CD4-positive, alpha-beta T cell treated with Interleukin-17A for 1 hour (primary cell): ENCODE measurements around the gene TTYH1.
"Not testable (repeated sequence)": the region's sequence is repeated elsewhere in the genome, so short reads cannot be mapped to it uniquely, and the experiment has no call there.

Experiments
- DNase-seq: peaks from one replicate; pipeline ENCODE4 v3.0.0-alpha.2; 2020

Gene TTYH1

DNA sequence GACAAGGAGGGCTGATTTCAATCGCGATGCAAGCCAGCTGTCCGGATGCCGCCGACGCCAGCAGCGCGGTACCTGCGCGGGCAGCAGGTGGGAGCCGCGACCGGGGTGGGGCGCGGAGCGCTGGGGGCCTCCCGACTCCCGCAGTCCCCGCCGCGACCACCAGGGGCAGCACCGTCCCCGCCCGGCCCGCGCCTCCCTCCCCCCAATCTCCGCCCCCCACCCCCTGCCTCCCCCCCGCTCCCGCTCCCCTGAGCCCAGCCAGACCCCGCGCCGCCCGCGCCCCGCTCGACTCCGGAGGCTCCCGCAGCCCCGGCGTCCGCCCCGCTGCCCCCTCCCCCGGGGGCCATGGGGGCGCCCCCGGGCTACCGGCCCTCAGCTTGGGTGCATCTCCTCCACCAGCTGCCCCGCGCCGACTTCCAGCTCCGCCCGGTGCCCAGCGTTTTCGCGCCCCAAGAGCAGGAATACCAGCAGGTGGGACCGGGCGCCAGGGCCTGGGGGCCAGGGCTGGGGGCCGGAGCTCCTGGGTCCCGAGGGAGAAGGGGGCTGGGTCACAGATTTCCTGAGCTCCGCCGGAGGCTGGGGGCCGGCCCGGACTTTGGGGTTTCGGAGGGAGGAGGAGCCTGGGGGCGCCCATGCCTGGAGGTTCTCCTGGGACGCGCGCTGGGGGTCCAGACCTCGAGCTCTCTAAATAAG, at the start of gene TTYH1:
Gene TTYH1, plus strand, starts transcription at position 257 of the 693 bp plus-strand sequence. Its CDS starts 89 bp downstream, at position 346.
- DNase-seq = peak; percentile 23

DNA sequence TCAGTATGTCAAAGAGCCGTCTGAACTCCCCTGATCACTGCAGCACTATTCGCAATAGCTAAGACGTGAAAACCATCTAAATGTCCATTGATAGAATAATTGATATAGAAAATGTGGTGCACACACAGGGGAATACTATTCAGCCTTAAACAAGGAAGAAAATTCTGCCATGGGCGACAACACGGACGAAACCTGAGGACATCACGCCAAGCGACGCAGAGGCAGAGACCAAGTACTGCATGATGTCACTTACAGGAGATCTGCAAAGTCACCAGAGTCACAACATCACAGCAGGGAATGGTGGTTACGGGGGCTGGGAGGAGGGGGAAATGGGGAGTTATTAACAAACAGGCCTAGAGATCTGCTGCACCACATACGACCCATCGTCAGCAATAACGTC, 49.5 kb upstream of the TTYH1 start:
- not testable (repeated sequence) for DNase-seq

DNA sequence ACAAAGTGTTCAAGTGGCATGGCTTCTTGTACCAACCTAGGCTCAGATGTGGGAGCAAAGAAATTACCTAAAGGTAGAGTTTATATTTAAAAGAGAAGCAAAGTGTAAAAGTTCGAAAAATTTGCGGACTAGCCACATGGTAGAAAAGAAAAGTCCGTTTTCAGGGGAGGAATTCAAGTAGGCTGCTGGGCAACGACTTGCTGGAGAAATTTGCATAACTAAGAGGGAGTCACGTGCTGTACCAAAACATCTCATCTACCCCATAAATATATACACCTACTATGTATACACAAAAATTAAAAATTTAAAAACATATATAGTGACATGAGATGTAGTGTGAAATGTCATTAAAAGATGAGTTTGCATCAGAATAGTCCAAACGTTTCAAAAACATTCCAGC, 48.5 kb upstream of the TTYH1 start:
- no peak for DNase-seq

DNA sequence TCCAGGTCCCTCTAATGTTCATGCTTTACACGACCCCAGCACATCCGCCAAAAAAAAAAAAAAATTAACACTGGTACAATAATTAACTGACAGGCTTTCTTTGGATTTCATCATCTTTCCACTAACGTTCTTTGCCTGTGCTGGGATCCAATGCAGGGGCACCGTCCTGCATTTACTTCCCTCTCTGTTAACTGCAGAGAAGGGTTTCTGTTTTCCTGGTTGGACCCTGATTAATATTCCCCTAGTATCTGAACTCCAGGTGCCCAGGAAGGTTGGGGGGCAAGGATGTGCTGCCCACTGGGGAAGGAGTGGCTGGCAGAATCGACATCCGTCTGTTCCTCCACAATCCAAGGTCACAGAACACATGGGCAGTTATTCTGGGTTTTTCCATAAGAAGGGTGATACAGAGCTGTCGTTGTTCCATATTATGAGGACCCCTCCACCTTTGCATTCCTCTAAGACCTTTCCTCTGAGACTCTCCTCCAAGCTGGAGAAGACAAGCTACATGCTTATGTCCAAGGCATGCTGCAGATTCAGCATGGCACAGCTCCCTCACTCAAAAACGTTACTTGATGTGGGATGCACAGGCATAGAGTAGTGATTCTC, 46.1 kb upstream of the TTYH1 start:
- DNase-seq = no peak

DNA sequence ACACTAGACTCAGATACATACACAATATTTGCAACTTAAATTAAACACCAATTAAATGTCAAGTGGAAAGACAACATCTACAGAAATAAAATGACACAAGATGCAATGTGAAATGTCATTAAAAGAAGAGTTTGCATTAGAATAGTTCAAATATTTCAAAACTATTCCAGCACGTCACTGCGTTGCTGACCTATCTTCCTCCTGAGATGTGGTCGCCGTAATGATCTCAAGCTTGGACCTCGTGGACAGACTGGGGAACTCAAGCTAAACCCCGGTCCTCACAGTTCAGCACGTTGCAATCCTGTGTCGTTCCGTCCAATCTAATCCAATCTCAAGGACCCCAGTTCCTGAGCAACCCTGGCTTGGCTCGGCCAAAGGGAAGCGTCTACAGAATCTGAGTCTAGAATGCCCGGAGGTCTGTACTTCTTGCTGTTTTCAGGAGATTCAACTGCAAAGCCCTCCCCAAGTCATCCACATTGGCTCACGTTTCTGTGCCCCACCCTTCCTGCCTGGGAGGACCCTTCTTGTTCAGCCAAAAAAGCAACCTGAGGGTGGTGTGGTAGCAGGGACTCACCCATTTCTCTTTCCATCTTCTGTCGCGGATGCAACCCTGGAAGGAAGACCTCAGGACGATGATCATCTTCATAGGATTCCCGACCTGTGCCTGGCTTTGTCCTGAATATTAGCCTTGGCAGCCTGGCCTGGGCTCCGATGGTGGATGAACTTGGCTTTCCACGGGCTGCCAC, 45.4 kb upstream of the TTYH1 start:
- not testable (repeated sequence) for DNase-seq

DNA sequence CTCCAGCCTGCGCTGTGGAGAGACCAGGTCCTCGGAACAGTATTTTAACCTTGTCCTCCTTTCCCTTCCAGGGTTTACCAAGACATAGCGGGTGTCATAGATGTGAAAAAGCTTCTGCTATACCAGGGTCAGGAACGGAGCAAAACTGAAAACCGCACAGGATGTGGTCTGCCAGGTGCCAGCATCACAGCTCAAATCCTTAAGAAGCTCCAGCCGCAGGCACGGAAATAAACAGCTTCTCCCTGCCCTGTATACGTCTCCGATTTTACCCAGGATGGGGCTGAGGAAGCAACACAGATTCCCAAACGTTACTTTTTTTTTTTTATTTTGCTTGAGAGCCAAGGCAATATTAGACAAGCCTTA, 44.8 kb upstream of the TTYH1 start:
- peak; percentile 71 for DNase-seq

DNA sequence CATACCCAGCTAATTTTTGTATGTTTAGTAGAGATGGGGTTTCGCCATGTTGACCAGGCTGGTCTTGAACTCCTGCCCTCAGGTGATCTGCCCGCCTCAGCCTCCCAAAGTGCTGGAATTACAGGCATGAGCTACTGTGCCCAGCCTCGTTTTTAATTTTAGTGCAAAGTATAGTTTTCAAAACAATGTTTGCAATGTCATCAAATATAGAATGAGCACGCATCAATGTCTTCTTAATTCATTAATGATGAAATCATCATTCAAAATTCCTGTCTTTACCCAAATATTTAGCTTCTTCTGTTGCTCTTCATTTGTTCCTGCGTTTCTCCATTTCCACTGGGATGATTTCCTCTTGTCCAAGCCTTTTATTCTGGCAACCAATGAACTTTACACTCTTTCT, 43.8 kb upstream of the TTYH1 start:
- DNase-seq = not testable (repeated sequence)

DNA sequence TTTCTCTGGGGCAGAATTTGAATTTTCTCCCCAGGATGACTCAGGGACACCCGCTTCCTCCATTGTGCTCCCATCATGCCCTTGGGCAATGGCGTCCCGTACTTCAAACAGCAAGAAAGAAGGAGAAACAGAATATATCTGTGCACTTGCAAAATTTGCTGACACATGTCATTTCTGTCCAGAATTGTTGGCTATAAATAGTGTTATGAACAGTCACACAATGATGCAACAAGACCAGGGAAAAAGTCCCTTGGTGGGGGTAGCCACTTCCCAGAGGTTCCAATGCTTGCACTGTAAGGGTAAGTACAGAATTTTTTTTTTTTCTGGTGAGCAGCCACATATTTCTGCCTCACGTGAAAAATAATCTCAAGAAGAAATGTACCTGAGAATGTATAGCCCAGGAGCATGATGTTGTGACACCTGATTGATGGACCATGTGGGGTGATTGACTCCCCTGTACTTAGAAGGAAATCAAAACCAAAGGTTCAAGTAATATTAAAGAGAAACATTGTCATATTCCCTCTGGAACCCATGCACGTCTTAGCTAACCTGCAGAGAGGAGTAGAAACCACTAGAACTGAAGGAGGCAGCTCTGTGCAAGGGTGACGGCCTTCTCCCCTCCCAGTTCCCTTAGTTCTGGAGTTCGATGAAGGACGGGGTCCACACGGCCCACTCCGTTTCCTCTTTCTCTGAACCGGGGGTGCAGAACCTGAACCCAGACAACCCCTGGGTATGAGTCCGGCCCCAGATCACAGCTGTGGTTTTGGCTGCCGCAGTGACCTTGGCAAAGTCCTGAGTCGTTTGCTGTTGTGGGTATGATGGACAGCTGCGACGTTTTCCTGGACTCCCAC, 41.3 kb upstream of the TTYH1 start:
- DNase-seq = peak; percentile 30

DNA sequence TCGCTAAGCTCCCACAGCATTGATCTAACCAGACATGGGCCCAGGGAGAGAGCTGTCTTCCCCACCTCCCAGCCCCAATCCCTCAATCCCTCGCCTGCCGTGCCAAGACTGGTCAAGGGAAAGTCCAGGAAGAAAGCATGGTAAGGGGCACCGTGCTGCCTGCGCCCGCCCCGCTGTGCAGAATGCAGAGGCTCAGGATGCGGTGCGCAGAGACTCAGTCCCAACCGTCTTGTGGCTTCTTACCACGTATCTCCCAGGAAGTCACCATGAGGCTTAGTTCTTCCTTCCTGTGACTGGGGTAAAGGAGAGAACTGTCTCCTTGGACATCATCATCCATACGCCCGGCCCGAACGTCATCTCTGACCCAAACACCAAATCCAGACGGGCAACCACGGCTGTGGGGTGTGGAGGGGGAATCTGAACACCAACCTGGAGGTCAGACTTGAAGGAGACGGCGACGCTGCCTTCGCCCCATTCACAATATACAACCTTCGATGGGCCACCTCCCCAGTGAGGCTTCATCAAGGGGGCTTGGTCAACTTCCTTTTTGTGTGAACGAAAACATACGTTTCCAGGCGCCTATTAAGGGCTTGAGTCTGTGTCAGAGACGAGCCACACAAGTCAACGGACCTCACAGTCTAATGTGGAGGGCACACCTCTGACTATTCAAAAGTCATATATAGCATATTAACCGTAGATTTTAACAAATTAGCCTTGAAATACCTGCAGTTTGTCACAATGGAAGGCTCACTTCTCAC, 39.9 kb upstream of the TTYH1 start:
- peak; percentile 37 for DNase-seq

DNA sequence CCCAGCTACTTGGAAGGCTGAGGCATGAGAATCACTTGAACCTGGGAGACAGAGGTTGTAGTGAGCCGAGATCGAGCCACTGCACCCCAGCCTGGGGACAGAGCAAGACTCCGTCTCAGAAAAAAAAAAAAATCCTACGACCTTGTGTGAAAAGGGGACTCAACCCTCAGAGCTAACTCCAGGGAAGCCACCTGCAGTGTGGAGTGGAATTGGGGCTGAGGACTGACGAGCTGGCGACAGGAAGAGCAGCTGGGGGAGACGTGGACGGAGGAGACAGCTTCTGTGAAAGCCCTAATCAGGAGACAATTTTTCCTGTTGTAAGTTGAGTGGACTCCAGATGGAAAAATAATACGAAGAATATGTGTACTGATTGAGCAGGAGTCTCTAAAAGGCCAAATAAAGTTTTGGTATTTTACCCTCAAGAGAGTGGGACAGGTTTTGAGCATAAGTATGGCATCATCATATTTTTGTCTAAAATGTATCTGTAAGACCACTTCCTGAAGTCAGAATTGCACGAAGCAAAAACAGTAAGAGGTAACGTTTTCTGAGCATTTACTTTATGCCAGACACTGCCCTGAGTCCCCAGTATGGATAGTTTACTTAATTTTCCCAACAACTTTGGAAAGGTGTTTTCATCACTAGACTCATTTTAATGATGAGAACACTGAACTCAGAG, 38.5 kb upstream of the TTYH1 start:
- DNase-seq = no peak

DNA sequence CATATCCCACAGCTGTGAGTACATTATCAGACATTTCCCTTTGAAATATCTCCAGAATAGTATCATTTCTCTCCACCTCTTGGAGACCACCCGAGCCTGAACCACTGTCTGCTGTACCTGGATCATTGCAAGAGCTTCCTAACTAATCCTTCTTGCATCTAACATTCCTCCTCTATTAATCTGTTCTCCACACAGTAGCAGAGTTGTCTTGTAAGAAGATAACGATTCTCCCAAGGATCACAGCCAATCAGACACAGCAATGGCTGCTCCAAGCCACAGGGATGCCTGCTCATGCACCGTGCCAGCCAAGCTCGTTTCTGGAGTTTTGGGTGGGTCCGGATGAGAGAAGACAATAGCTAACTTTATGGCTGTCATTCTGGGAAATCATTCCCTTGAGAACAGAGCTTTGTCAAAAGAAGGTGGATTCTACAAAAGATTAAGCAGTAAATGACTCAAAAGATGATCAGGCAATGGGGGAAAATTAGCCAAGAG, 36.0 kb upstream of the TTYH1 start:
- DNase-seq = no peak

DNA sequence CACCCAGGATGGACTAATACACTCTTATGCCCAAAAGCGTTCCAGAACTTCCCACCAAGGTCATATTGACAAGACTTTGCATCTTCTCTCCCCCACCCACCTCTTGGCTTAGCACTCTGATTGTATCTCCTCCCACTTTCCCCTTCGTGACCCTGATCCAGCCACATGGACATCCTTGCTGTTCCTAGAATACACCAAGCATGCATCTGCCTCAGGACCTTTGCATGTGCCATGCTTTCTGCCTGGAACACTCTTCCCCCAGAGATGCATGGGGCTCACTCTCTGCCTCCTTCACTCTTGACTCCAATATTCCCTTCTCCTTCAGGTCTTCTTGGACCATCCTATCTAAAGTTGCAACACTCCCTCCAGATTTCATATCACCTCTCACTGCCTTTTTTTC, 34.4 kb upstream of the TTYH1 start:
- DNase-seq = no peak

DNA sequence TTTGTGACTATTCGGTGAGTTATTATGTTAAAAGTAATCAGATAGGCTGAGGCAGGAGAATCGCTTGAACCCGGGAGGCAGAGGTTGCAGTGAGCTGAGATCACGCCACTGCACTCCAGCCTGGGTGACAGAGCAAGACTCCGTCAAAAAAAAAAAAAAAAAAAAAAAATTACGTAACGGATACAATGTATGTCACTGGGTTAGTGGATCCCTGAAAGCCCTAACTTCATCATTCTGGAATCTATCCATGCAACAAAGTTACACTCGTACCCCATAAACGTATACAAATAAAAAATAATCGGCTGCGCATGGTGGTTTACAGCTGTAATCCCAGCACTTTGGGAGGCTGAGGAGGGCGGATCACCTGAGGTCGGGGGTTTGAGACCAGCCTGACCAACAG, 33.2 kb upstream of the TTYH1 start:
- DNase-seq = not testable (repeated sequence)

DNA sequence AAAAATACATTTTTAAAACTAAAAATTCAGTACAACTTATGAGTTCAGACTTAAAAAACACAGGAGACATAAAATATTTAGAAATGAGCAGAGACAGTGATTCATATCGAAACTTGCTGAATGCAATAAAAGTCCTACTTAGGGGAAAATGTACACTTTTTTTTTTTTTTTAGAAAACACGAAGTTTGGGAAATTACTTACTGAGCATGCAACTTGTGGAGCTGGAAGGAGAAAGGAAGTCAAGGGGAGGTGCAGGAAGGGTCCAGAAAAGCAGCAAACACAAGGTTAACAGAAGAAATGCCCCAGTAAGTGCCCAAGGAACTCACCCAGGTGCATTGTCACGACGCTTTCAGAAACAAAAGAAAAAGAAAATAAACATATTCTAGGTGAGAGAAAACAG, 31.9 kb upstream of the TTYH1 start:
- DNase-seq = no peak

DNA sequence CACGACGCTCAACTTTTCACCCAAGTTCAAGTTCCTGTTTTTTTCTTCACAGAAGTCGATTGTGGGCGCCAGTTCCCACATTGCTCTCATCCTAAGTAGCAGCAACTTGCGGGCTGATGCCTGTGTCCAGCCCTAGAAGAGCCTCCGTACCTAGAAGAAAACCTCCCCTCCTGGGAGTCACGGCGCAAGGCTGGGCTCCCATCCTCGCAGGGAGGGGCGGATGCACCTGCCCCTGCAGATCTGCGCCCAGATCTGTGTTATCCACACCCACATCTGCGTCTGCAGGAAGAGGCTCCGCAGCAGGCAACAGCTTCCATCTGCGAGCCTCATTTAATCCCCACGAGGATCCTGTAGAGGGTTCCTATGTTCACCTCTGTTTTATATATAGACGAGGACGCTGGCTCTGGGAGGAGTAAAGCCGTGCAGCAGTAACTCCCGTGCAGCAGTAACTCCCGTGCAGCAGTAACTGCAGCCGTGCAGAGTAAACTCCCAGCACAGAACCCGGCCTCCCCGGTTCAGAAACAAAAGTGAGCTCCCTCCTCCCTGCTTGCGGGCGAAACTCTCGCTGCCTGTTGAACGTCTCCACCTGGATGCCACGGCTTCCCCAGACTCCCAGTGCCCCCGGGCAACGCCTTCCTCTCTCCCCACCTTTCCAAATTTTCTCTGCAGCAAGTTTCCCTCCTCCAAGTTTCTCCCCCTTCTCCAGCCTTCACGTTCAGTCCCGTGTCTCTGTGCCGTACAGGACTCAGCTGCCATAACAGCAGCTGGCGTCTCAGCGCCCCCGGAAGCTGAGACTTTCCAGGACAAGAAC, 27.1 kb upstream of the TTYH1 start:
- peak; percentile 43 for DNase-seq

DNA sequence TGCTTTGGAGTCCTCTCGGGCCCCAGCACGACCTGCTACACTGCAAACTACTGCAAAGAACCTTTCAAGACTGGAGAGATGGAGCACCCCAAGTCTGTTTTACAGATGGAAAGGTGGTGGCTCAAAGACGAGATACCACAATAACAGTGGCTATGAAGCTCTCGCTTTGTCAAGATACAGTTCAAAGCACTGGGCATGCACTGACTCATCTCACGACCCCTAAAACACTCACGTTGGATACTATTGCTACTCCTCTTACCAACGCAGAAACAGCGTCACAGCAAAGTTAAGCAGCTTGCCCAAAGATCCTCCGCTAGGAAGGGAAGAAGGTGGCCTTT, 26.5 kb upstream of the TTYH1 start:
- DNase-seq = peak; percentile 37

DNA sequence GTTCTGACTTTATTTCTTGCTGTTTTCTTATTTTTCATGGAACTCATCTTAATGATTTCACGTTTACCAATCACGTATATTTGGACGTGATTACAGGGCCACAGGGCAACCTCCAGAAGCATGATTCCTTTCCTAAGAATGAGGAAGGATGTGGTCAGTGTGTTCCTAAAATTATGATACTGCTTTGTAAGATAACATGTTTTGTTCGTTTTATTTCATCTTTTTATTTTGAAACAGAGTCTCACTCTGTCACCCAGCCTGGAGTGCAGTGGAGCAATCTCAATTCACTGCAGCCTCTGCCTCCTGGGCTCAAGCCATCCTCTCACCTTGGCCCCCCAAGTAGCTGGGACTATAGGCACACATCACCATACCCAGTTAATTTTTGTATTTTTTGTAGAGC, 25.7 kb upstream of the TTYH1 start:
- DNase-seq = no peak

DNA sequence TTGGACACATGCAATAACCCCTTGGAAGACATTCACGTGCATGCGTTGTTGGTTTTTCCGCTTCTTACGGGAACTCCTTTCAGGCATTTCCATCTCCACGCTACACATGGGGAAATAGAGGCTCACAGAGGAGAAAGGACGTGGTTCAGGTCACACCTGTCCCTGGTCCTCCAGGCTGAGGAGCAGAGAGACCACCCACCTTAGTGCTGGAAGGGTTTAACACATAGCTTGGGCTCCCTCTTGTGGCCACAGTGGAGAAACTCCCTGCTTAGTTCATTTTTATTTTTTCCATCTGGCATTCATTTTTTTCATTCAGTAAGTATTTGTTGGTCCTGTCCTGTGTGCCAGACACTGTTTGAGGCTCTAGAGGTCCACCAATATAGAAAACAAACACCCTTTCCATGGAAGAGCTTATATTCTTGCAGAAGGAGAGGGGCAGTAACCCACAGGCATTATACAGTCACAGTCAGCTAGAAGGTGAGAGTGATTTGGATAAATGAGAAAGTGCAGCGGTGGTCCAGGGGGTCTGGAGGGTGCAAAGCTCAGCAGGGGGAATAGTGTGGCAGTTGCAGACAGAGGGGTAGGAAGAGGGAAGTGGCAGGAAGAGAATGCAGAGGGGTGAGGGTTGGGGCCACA, 24.2 kb upstream of the TTYH1 start:
- peak; percentile 79 for DNase-seq

DNA sequence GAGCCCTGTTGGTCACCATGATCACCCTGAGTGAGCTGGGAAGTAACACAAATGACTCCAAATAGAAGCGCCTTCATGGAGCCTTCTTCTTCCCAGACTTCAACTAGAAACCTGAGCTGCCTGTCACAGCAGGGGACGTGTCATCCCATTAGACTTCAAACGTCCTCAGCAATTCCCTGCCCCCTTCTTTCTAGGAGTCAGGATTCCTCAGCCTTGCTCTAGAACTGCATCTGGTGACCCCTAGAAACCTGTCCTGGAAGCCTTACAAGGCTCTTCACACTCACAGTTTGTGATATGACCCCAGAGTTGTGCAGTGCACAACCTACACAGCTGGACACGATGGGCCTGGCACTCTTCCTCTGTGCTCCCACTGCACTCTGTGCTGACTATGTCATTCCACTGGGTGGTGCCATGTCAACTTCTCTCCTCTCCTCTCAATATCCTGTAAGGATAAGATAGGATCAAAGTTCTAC, 23.6 kb upstream of the TTYH1 start:
- DNase-seq = no peak

DNA sequence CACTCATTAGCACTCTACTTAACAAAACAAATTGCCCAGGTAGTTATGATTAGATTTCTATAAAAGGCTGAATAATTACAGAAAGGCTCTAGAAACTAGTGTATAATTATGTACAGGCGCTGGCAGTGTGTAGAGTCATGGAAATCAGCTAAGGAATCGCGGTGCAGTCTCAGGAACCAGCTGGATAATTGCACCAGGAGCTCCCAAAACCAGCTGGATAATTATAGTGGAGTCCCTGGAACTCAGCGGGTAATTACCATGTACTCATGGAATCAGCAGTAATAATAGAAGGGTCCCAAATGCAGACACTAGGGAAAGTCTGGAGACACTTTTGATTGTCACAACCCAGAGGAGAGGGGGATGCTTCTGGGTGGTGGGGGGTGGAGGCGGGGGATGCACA, 23.2 kb upstream of the TTYH1 start:
- no peak for DNase-seq
